Transverse colon (tissue), 4 donors: ENCODE data around the gene SNRPA. TPM values are rescaled to one million over a fixed set of nuclear protein-coding genes. Genes with fewer than 3 reads are reported as not detected.
"Not testable (repeated sequence)": the region's sequence is repeated elsewhere in the genome, so short reads cannot be mapped to it uniquely, and the experiment has no call there.

ENCODE experiments used
- DNase-seq: peaks from one replicate; pipeline ENCODE4 v3.0.0-alpha.2; 2019
- H3K27ac ChIP-seq, 4 donors: fragments of 200-600 bp; sonication (generic); 2 replicates each; pipeline ENCODE4 v1.5.1; 2016 to 2018; ENCODE audit warnings: inconsistent platforms in 4 of 4
- H3K27me3 ChIP-seq: fragments of 200-600 bp; sonication (generic); 2 replicates; pipeline ENCODE4 v1.5.1; 2017; ENCODE audit warnings: inconsistent platforms
- H3K36me3 ChIP-seq, 4 donors: fragments of 200-600 bp; sonication (generic); 2 replicates each; pipeline ENCODE4 v1.5.1; 2017 to 2019; ENCODE audit warnings: inconsistent platforms in 4 of 4
- H3K4me1 ChIP-seq, 4 donors: fragments of 200-600 bp; sonication (generic); 2 replicates each; pipeline ENCODE4 v1.5.1; 2017 to 2020; ENCODE audit warnings: inconsistent platforms in 4 of 4
- H3K4me3 ChIP-seq, 4 donors: fragments of 200-600 bp; sonication (generic); 1 replicate in 1 of 4; 2 replicates in 3 of 4; pipeline versions ENCODE4 v1.5.1 to v1.6.1; 2017 to 2019; ENCODE audit warnings: inconsistent platforms in 4 of 4
- H3K9me3 ChIP-seq, 2 donors: fragments of 200-600 bp; sonication (generic); 2 replicates each; pipeline ENCODE4 v1.5.1; 2017 to 2019; ENCODE audit warnings: inconsistent platforms in 2 of 2
- EP300 ChIP-seq: sonication (generic); formaldehyde crosslinking; IDR thresholded peaks from one replicate; pipeline ENCODE4 v1.6.1; 2017; ENCODE audit warnings: antibody characterized with exemption, low read depth
- POLR2A ChIP-seq: fragments of 450-650 bp; IDR thresholded peaks from one replicate; pipeline ENCODE4 v1.6.1; 2016; ENCODE audit warnings: antibody characterized with exemption, mild to moderate bottlenecking, moderate library complexity
- POLR2AphosphoS5 ChIP-seq, 3 donors: sonication (generic); formaldehyde crosslinking; IDR thresholded peaks; one replicate each; pipeline ENCODE4 v1.6.1; 2016; ENCODE audit warnings: antibody characterized with exemption in 3 of 3
- WGBS, 2 donors: methylation state at CpG; one replicate each; pipeline ENCODE4 v1.1.5; 2018; ENCODE audit warnings: low coverage in 1 of 2; 5-methylcytosine and 5-hydroxymethylcytosine counted together
- in situ Hi-C, 4 donors: fragments of 200-750 bp; cut with MboI; loops; one replicate each; pipeline versions ENCODE4 v1.15.0 to v1.15.1; 2017; ENCODE audit warnings: low sequenced_read_pairs in 3 of 4, low pct_ligation_motif_present in 1 of 4, low pct_unique_long_range_greater_than_20kb in 1 of 4
- intact Hi-C: fragments of 100-400 bp; cut with DNase I; formaldehyde crosslinking; loops from one replicate; pipeline ENCODE4 v1.15.1; 2023; ENCODE audit warnings: low total_unique reads
- total RNA-seq, 4 donors: library from RNA; depleted of rRNA; stranded (reverse); fragments of >200 nt; gene quantifications; one replicate each; pipeline ENCODE4 v1.1.0, GENCODE V29; 2016
- TF ChIP-seq, protein P1 (sequence below), 5 experiments: fragments of 200-600 bp in 3 of 5; fragments of 450-650 bp in 2 of 5; sonication (generic) in 3 of 5; IDR thresholded peaks; 1 replicate in 2 of 5; 2 replicates in 3 of 5; pipeline ENCODE4 v1.5.1; 2016 to 2017; ENCODE audit warnings: antibody characterized with exemption in 5 of 5, inconsistent platforms in 3 of 5, mild to moderate bottlenecking in 2 of 5, moderate library complexity in 1 of 5

The SNRPA gene
- total RNA-seq, 4 donors from 2014 or later: 45.1 to 85.3 (median 65.6) TPM

GRCh38 chr19:40723661-40724254 is 27.2 kb upstream of the SNRPA start:
- Histone ChIP-seq H3K27me3 (no peaks in the 10 kb centered on the region), H3K4me3 (no peak overlapping the region), H3K36me3 (peaks cover 0 to 37% (median 19%) of the 10 kb centered on the region in 4 donors), H3K9me3 (no peaks in the 10 kb centered on the region), H3K4me1 (peaks cover 12 to 40% (median 35%) of the 10 kb centered on the region in 4 donors), H3K27ac (no peak overlapping the region)
- 86 to 100% methylated on average over 2 to 5 of the region's 5 CpGs for WGBS, 2 donors
- in situ Hi-C loops: loop anchor here in 1 of 4 donors (25.0 kb wide), 1 partner anchor 89 kb away; no protein-coding TSS in a partner anchor
- intact Hi-C loops: no loop called here
- no peak for DNase-seq
- TF ChIP-seq, protein P1, sequence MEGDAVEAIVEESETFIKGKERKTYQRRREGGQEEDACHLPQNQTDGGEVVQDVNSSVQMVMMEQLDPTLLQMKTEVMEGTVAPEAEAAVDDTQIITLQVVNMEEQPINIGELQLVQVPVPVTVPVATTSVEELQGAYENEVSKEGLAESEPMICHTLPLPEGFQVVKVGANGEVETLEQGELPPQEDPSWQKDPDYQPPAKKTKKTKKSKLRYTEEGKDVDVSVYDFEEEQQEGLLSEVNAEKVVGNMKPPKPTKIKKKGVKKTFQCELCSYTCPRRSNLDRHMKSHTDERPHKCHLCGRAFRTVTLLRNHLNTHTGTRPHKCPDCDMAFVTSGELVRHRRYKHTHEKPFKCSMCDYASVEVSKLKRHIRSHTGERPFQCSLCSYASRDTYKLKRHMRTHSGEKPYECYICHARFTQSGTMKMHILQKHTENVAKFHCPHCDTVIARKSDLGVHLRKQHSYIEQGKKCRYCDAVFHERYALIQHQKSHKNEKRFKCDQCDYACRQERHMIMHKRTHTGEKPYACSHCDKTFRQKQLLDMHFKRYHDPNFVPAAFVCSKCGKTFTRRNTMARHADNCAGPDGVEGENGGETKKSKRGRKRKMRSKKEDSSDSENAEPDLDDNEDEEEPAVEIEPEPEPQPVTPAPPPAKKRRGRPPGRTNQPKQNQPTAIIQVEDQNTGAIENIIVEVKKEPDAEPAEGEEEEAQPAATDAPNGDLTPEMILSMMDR (IDR thresholded peaks at IDR 0.05): no peak
- TF ChIP-seq POLR2AphosphoS5 (IDR thresholded peaks at IDR 0.05) (no peak), EP300 (no peak), POLR2A (no peak)

- 92 to 93% methylated on average over 3 to 4 of the region's 4 CpGs for WGBS, 2 donors
- Histone ChIP-seq H3K4me1 (peaks cover 11 to 36% (median 30%) of the 10 kb centered on the region in 4 donors), H3K36me3 (peaks cover 0 to 42% (median 19%) of the 10 kb centered on the region in 4 donors), H3K27ac (no peak overlapping the region), H3K4me3 (no peak overlapping the region), H3K9me3 (no peaks in the 10 kb centered on the region), H3K27me3 (no peaks in the 10 kb centered on the region)
- intact Hi-C loops: no loop called here
- in situ Hi-C loops: loop anchor here in 1 of 4 donors (25.0 kb wide), 1 partner anchor 88 kb away; no protein-coding TSS in a partner anchor
- no peak for TF ChIP-seq POLR2AphosphoS5 (IDR thresholded peaks at IDR 0.05)
- TF ChIP-seq, protein P1 (IDR thresholded peaks at IDR 0.05): no peak
- TF ChIP-seq POLR2A: no peak
- TF ChIP-seq EP300: no peak
- no peak for DNase-seq
Observed at GRCh38 chr19:40724315-40724714, 26.7 kb upstream of the SNRPA start.

DNA sequence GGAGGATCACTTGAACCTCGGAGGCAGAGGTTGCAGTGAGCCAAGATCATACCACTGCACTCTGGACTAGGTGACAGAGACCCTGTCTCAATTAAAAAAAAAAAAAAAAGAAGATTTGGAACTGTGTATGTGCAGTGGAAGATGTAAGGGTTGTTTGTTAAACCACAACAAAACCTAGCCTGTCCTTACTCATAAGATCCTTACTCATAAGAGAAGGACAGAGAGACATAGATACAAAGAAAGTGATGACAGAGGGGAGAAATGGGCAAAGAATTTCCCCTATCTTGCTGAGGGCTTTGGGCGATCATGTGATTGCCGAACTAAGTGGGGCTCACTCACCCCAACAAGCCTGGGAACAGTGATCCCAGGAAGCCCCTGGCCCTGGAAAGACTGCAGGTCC is 26.1 kb upstream of the SNRPA start:
- peaks cover 0 to 48% (median 22%) of the 10 kb centered on the region in 4 donors for H3K36me3 ChIP-seq
- H3K4me3 ChIP-seq: no peak overlapping the region
- no peaks in the 10 kb centered on the region for H3K27me3 ChIP-seq
- no peaks in the 10 kb centered on the region for H3K9me3 ChIP-seq
- intact Hi-C loops (no loop called here), in situ Hi-C loops (loop anchor here in 1 of 4 donors (25.0 kb wide), 1 partner anchor 87 kb away; no protein-coding TSS in a partner anchor)
- no peak overlapping the region for H3K27ac ChIP-seq
- peaks cover 6 to 31% (median 24%) of the 10 kb centered on the region in 4 donors for H3K4me1 ChIP-seq
- WGBS, 2 donors: 68 to 99% methylated on average over 3 of the region's 3 CpGs
- no peak for TF ChIP-seq EP300
- no peak for DNase-seq

GRCh38 chr19:40726279-40726678 is 24.7 kb upstream of the SNRPA start:
- H3K4me1 ChIP-seq: peaks cover 3 to 16% (median 12%) of the 10 kb centered on the region in 4 donors
- 98 to 100% methylated on average over 1 to 4 of the region's 4 CpGs for WGBS, 2 donors
- in situ Hi-C loops: no loop called here
- no peaks in the 10 kb centered on the region for H3K9me3 ChIP-seq
- intact Hi-C loops: no loop called here
- H3K27me3 ChIP-seq: no peaks in the 10 kb centered on the region
- H3K27ac ChIP-seq: no peak overlapping the region
- H3K36me3 ChIP-seq: peaks cover 0 to 59% (median 29%) of the 10 kb centered on the region in 4 donors
- TF ChIP-seq POLR2AphosphoS5 (IDR thresholded peaks at IDR 0.05) (no peak), POLR2A (no peak), EP300 (no peak)
- TF ChIP-seq, protein P1 (IDR thresholded peaks at IDR 0.05): no peak
- DNase-seq: no peak
- H3K4me3 ChIP-seq: no peak overlapping the region

DNA sequence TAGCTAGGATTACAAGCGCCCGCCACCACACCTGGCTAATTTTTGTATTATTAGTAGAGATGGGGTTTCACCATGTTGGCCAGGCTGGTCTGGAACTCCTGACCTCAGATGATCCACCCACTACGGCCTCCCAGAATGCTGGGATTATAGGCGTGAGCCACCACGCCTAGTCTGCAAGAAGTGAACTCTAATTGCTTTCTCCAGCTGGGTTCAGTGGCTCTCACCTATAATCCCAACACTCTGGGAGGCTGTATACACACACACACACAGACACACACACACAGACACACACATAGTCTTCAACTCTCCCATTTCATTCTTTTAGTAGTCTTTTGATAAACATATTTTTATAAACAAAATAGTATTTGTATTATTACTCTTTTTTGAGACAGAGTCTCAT is 20.9 kb upstream of the SNRPA start:
- H3K27ac ChIP-seq, H3K4me1 ChIP-seq, H3K9me3 ChIP-seq, H3K4me3 ChIP-seq, in situ Hi-C loops, H3K27me3 ChIP-seq, intact Hi-C loops, DNase-seq: not testable (repeated sequence)
- 76 to 80% methylated on average over 1 to 5 of the region's 5 CpGs for WGBS, 2 donors
- peaks cover 0 to 77% (median 36%) of the 10 kb centered on the region in 4 donors for H3K36me3 ChIP-seq

DNA sequence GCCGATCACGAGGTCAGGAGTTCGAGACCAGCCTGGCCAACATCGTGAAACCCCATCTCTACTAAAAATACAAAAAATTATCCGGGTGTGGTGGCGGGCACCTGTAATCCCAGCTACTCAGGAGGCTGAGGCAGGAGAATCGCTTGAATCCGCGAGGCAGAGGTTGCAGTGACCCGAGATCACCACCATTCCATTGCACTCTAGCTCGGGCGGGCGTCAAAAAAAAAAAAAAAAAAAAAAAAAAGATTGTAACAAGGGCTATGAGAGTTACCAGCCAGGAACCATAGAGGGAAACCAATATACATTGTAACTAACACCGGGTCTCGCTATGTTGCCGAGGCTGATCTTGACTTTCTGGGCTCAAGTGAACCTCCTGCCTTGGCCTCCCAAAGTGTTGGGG is 18.7 kb upstream of the SNRPA start:
- 94% methylated on average over 12 to 16 of the region's 16 CpGs for WGBS, 2 donors
- H3K4me3 ChIP-seq, H3K27ac ChIP-seq, intact Hi-C loops, H3K27me3 ChIP-seq, in situ Hi-C loops, H3K9me3 ChIP-seq, DNase-seq: not testable (repeated sequence)
- Histone ChIP-seq H3K36me3 (peaks cover 0 to 80% (median 32%) of the 10 kb centered on the region in 4 donors), H3K4me1 (peaks cover 0 to 18% (median 5%) of the 10 kb centered on the region in 4 donors)
